ENCODE measurements around the gene PRSS21.

The PRSS21 gene

GRCh38 chr16:2841606-2842339 is 24.7 kb downstream of the PRSS21 start:
- in situ Hi-C loops (cut with MboI; ENCODE audit: low sequenced_read_pairs): no loop called here

- in situ Hi-C loops (cut with MboI; ENCODE audit: low sequenced_read_pairs): no loop called here
These were observed 25.4 kb downstream of the PRSS21 start for GRCh38 chr16:2842340-2843000.

- in situ Hi-C loops (cut with MboI; ENCODE audit: low sequenced_read_pairs): no loop called here
These were observed 26.5 kb downstream of the PRSS21 start for GRCh38 chr16:2843526-2843925.

- in situ Hi-C loops (cut with MboI; ENCODE audit: low sequenced_read_pairs): no loop called here
These were observed 28.1 kb downstream of the PRSS21 start for GRCh38 chr16:2845116-2845515.

- in situ Hi-C loops (cut with MboI; ENCODE audit: low sequenced_read_pairs): no loop called here
These were observed 29.7 kb downstream of the PRSS21 start for GRCh38 chr16:2846511-2847310.

- in situ Hi-C loops (cut with MboI; ENCODE audit: low sequenced_read_pairs): no loop called here
These were observed 32.1 kb downstream of the PRSS21 start for GRCh38 chr16:2848933-2849725.

- in situ Hi-C loops (cut with MboI; ENCODE audit: low sequenced_read_pairs): no loop called here
These were observed 35.1 kb downstream of the PRSS21 start for GRCh38 chr16:2852003-2852730.

- in situ Hi-C loops (cut with MboI; ENCODE audit: low sequenced_read_pairs): no loop called here
These were observed 35.9 kb downstream of the PRSS21 start for GRCh38 chr16:2852731-2853507.

- in situ Hi-C loops (cut with MboI; ENCODE audit: low sequenced_read_pairs): no loop called here
These were observed 36.6 kb downstream of the PRSS21 start for GRCh38 chr16:2853531-2854073.

- in situ Hi-C loops (cut with MboI; ENCODE audit: low sequenced_read_pairs): no loop called here
These were observed 37.8 kb downstream of the PRSS21 start for GRCh38 chr16:2854700-2855309.

- in situ Hi-C loops (cut with MboI; ENCODE audit: low sequenced_read_pairs): no loop called here
These were observed 38.5 kb downstream of the PRSS21 start for GRCh38 chr16:2855536-2855935.

- in situ Hi-C loops (cut with MboI; ENCODE audit: low sequenced_read_pairs): no loop called here
These were observed 39.1 kb downstream of the PRSS21 start for GRCh38 chr16:2856061-2856670.

- in situ Hi-C loops (cut with MboI; ENCODE audit: low sequenced_read_pairs): no loop called here
These were observed 39.8 kb downstream of the PRSS21 start for GRCh38 chr16:2856686-2857450.

GRCh38 chr16:2857451-2858244 is 40.6 kb downstream of the PRSS21 start, which contains the start of gene PRSS22:
Gene PRSS22 (minus strand): TSS chr16:2858170. CDS start chr16:2858104, 66 bp downstream.
- in situ Hi-C loops (cut with MboI; ENCODE audit: low sequenced_read_pairs): no loop called here

- in situ Hi-C loops (cut with MboI; ENCODE audit: low sequenced_read_pairs): no loop called here
These were observed 41.4 kb downstream of the PRSS21 start for GRCh38 chr16:2858245-2859025.

- in situ Hi-C loops (cut with MboI; ENCODE audit: low sequenced_read_pairs): no loop called here
These were observed 42.7 kb downstream of the PRSS21 start for GRCh38 chr16:2859686-2860265.
